Endothelial cell of umbilical vein (primary cell): Measurements from ENCODE around the gene WDR82. TPM values are rescaled to one million over a fixed set of nuclear protein-coding genes. Genes with fewer than 3 reads are reported as not detected.
A peak's percentile ranks its signal among the peaks of the same experiment; 100 is the strongest.

Experiments used
- BruUV-seq: library from RNA; stranded (reverse); fragments of 400-500 nt; replicated peaks from 2 replicates; lab custom pipeline; 2021; lab: Mats Ljungman, UMichigan
- CTCF ChIA-PET: fragments of 300-600, 350-600 bp; sonication (Branson Sonifier 250); formaldehyde crosslinking; loops from one replicate; lab custom pipeline; 2021; ENCODE audit warnings: antibody characterized with exemption, inconsistent platforms; lab: Charles Lee
- POLR2A ChIA-PET: fragments of 300-600, 350-600 bp; sonication (Branson Sonifier 250); formaldehyde crosslinking; loops from one replicate; lab custom pipeline; 2021; ENCODE audit warnings: antibody characterized with exemption, inconsistent platforms; lab: Charles Lee
- DNase-seq: peaks from one replicate; pipeline ENCODE4 v3.0.0-alpha.2; 2011; ENCODE audit warnings: low read depth, low spot score
- FAIRE-seq: peaks from 2 replicates; lab custom pipeline; 2011; peaks lifted over from hg19 to GRCh38; lab: Jason Lieb, UNC
- H2AFZ ChIP-seq: 2 replicates; pipeline ENCODE4 v1.6.0; 2012; ENCODE audit warnings: low read depth, low read length, control low read depth, inconsistent platforms
- H3K27ac ChIP-seq: 2 replicates; pipeline ENCODE4 v1.5.1; 2011; ENCODE audit warnings: low read depth, mild to moderate bottlenecking, control low read depth, low read length, moderate library complexity; ENCODE audit not compliant: insufficient read depth
- H3K27me3 ChIP-seq, 2 experiments: 2 replicates each; pipeline versions ENCODE4 v1.6.0 to v1.6.1; 2011; ENCODE audit warnings: low read length in 2 of 2, mixed read lengths in 1 of 2; ENCODE audit not compliant: control insufficient read depth in 2 of 2, insufficient read depth in 2 of 2
- H3K36me3 ChIP-seq, 2 experiments: 2 replicates in 1 of 2; 3 replicates in 1 of 2; pipeline ENCODE4 v1.5.1; 2011; ENCODE audit warnings: low read length in 2 of 2, mild to moderate bottlenecking in 1 of 2, moderate library complexity in 1 of 2; ENCODE audit not compliant: control insufficient read depth in 2 of 2, insufficient read depth in 2 of 2; ENCODE audit errors: extremely low read depth in 1 of 2
- H3K4me1 ChIP-seq: 3 replicates; pipeline ENCODE4 v1.5.1; 2011; ENCODE audit warnings: mild to moderate bottlenecking, low read length; ENCODE audit not compliant: control insufficient read depth, insufficient read depth; ENCODE audit errors: extremely low read depth
- H3K4me2 ChIP-seq: 2 replicates; pipeline ENCODE4 v1.6.1; 2011; ENCODE audit warnings: low read length, control low read depth, mixed read lengths; ENCODE audit not compliant: insufficient read depth
- H3K4me3 ChIP-seq, 3 experiments: fragments of 200-600 bp in 1 of 3; sonication (generic), shearing (Covaris generic) in 1 of 3; replicated peaks in 1 of 3; 2 replicates each; pipeline ENCODE4 v1.5.1; 2011 to 2016; ENCODE audit warnings: control low read depth in 3 of 3, low read length in 3 of 3, mild to moderate bottlenecking in 2 of 3, inconsistent platforms in 1 of 3, low read depth in 1 of 3, moderate library complexity in 1 of 3; ENCODE audit not compliant: insufficient read depth in 1 of 3
- H3K79me2 ChIP-seq: 2 replicates; pipeline ENCODE4 v1.6.0; 2012; ENCODE audit warnings: low read length, inconsistent platforms; ENCODE audit not compliant: control insufficient read depth, insufficient read depth
- H3K9ac ChIP-seq: replicated peaks from 2 replicates; pipeline ENCODE3; 2011; ENCODE audit warnings: low read length, control low read depth; ENCODE audit not compliant: insufficient read depth; ENCODE audit errors: extremely low read depth
- H3K9me1 ChIP-seq: replicated peaks from 3 replicates; pipeline ENCODE4 v1.6.0; 2011; ENCODE audit warnings: mild to moderate bottlenecking, low read length; ENCODE audit not compliant: control insufficient read depth, insufficient read depth; ENCODE audit errors: extremely low read depth
- H3K9me3 ChIP-seq: replicated peaks from 2 replicates; pipeline ENCODE4 v1.5.1; 2012; ENCODE audit warnings: low read length, inconsistent platforms; ENCODE audit not compliant: control insufficient read depth, insufficient read depth
- H4K20me1 ChIP-seq: replicated peaks from 2 replicates; pipeline ENCODE3; 2011; ENCODE audit warnings: mild to moderate bottlenecking, low read length; ENCODE audit not compliant: control insufficient read depth, insufficient read depth; ENCODE audit errors: extremely low read depth
- EZH2 ChIP-seq: IDR thresholded peaks from 2 replicates; pipeline ENCODE4 v1.6.1; 2012; ENCODE audit warnings: borderline replicate concordance, low read depth, mild to moderate bottlenecking, moderate library complexity, low read length, inconsistent platforms; ENCODE audit not compliant: severe bottlenecking
- FOS ChIP-seq: IDR thresholded peaks from 2 replicates; pipeline ENCODE4 v1.6.1; 2011; ENCODE audit warnings: mild to moderate bottlenecking, low read length, moderate library complexity, borderline replicate concordance; ENCODE audit not compliant: insufficient read depth
- MYC ChIP-seq: IDR thresholded peaks from one replicate; pipeline ENCODE4 v1.6.1; 2011; ENCODE audit warnings: mild to moderate bottlenecking, low read depth, low read length
- POLR2AphosphoS5 ChIP-seq: IDR thresholded peaks from 2 replicates; pipeline ENCODE4 v1.6.1; 2012; ENCODE audit warnings: low read depth, mild to moderate bottlenecking, control low read depth, low read length, moderate library complexity; ENCODE audit not compliant: insufficient read depth
- dilution Hi-C: fragments of 300-500 bp; cut with MboI; formaldehyde crosslinking; loops from one replicate; pipeline ENCODE4 v1.15.0; 2019; ENCODE audit warnings: low sequenced_read_pairs; ENCODE audit not compliant: extremely low pct_ligation_motif_present
- intact Hi-C: fragments of 100-400 bp; cut with micrococcal nuclease; formaldehyde crosslinking; loops from one replicate; pipeline ENCODE4 v1.10.0; 2022
- polyA plus RNA-seq, 4 experiments: library from polyadenylated mRNA; depleted of rRNA in 3 of 4; stranded (reverse) in 3 of 4; unstranded in 1 of 4; fragments of >200 nt; gene quantifications; 2 replicates each; pipeline versions ENCODE4 v1.2.1 to v1.2.3, GENCODE V29; 2011 to 2012; ENCODE audit warnings: missing spikeins in 1 of 4
- total RNA-seq: library from RNA; stranded (reverse); gene quantifications from 2 replicates; pipeline ENCODE4 v1.2.3, GENCODE V29; 2021
- TF ChIP-seq, protein P1 (sequence below), 2 donors: IDR thresholded peaks; 1 replicate in 1 of 2; 2 replicates in 1 of 2; pipeline ENCODE4 v1.5.1; 2011; ENCODE audit warnings: low read length in 2 of 2, mild to moderate bottlenecking in 2 of 2, moderate library complexity in 2 of 2, control low read depth in 1 of 2, inconsistent platforms in 1 of 2, low read depth in 1 of 2; ENCODE audit not compliant: insufficient read depth in 1 of 2; ENCODE audit errors: extremely low read depth in 1 of 2

The WDR82 gene
- total and polyA plus RNA-seq, 2 donors (not counting 3 experiments of a cell fraction or from before 2014, with no cell fraction given), result 39.9 to 71.3 TPM

DNA sequence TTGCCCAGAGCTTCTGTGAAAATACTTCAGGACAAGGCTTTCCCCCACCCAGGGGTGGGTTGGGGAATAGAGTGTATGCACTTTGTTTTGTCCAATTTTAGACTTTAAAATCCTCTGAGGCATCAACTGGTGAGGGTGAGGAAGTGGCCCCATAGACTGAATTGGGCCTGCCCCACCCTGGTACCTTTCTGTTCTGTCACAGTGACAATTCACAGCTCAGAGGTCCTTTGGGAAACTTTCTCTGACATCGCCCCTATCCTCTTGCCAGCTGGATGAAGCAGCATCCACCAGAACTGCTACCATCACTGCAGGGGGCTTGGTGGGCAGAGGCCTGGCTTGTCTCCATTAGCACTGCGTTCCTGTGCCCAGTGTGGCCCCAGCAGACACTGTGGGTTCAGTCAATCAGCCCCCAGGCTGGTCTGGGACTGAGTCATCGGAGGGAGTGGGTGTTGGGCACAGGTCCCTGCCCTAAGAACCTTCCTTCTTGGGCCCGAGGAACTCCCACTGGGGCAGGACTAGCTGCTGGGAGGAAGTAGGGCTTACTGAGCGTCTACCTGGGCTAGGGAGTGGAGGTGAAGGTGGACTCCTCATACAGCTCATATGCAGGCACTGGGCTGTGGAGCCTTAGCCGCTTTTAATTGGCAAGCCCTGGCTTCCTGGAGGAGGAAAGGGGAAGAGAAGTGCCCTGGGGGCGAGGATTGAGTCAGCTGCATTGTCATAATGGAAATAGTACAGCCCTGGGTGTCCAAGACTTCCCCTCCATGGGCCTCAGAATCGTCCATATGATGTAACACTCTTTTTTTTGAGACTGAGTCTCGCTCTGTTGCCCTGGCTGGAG, 34.4 kb downstream of the WDR82 start:
- dilution Hi-C loops, result no loop called here
- Histone ChIP-seq H2AFZ (peak overlapping the region; percentile 11), H3K9me1 (no peaks in the 10 kb centered on the region), H3K27me3 (no peaks in the 10 kb centered on the region), H4K20me1 (no peaks in the 10 kb centered on the region), H3K4me2 (no peak overlapping the region), H3K9ac (no peak overlapping the region), H3K9me3 (no peaks in the 10 kb centered on the region), H3K36me3 (peaks cover 0 to 4% of the 10 kb centered on the region in 2 experiments), H3K27ac (peak overlapping the region; percentile 2), H3K79me2 (peaks cover 9% of the 10 kb centered on the region), H3K4me1 (peaks cover 29% of the 10 kb centered on the region), H3K4me3 (no peak overlapping the region)
- DNase-seq (peak; percentile 62), FAIRE-seq (peak; percentile 83)
- no TSS peak for BruUV-seq
- CTCF ChIA-PET, result interaction anchor here (0.7 to 0.8 kb wide), 3 partner anchors 12 to 35 kb away, joined by 3 read pairs; partner anchors contain the start of gene WDR82
- POLR2A ChIA-PET, result no interaction called here
- intact Hi-C loops, result no loop called here
- TF ChIP-seq MYC (no peak), POLR2AphosphoS5 (peak; percentile 24), EZH2 (no peak), FOS (peak; percentile 46)
- TF ChIP-seq, protein P1, sequence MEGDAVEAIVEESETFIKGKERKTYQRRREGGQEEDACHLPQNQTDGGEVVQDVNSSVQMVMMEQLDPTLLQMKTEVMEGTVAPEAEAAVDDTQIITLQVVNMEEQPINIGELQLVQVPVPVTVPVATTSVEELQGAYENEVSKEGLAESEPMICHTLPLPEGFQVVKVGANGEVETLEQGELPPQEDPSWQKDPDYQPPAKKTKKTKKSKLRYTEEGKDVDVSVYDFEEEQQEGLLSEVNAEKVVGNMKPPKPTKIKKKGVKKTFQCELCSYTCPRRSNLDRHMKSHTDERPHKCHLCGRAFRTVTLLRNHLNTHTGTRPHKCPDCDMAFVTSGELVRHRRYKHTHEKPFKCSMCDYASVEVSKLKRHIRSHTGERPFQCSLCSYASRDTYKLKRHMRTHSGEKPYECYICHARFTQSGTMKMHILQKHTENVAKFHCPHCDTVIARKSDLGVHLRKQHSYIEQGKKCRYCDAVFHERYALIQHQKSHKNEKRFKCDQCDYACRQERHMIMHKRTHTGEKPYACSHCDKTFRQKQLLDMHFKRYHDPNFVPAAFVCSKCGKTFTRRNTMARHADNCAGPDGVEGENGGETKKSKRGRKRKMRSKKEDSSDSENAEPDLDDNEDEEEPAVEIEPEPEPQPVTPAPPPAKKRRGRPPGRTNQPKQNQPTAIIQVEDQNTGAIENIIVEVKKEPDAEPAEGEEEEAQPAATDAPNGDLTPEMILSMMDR (IDR thresholded peaks at IDR 0.05; ENCODE audit: extremely low read depth in 1 of 2, insufficient read depth in 1 of 2, low read depth in 1 of 2, low read length in 2 of 2), result no peak
